Measurements from ENCODE around the gene ATF7IP2.

GRCh38 chr16:10388988-10389387, 3.1 kb downstream of the ATF7IP2 start:
- TF ChIP-seq POLR2A (IDR thresholded peaks at IDR 0.05) (no peak), CTCF (IDR thresholded peaks at IDR 0.05) (no peak)
